ENCODE measurements around the gene ZGPAT. TPM values are rescaled to one million over a fixed set of nuclear protein-coding genes. Genes with fewer than 3 reads are reported as not detected.

The ZGPAT gene
- total and polyA plus RNA-seq, 2 donors = 11.0 to 30.7 TPM

GRCh38 chr20:63685269-63686026, 22.4 kb upstream of the ZGPAT start:
- H3K4me3 ChIP-seq (ENCODE audit: low read depth, low read length) = no peak overlapping the region

GRCh38 chr20:63686094-63686491, 21.7 kb upstream of the ZGPAT start:
- WGBS = 87% methylated on average over 24 of the region's 24 CpGs
- Histone ChIP-seq H3K4me1 (ENCODE audit: insufficient read depth) (no peaks in the 10 kb centered on the region), H3K27ac (ENCODE audit: low read depth) (peak overlapping the region; percentile 48), H3K4me3 (ENCODE audit: low read depth, low read length) (no peak overlapping the region), H3K36me3 (ENCODE audit: insufficient read depth) (no peaks in the 10 kb centered on the region)
- DNase-seq (ENCODE audit: extremely low spot score) = no peak

More at GRCh38 chr20:63685269-63686026, 22.4 kb upstream of the ZGPAT start:
- no peaks in the 10 kb centered on the region for H3K4me1 ChIP-seq (ENCODE audit: insufficient read depth)
- WGBS = 89% methylated on average over 21 of the region's 21 CpGs
- no peak overlapping the region for H3K27ac ChIP-seq (ENCODE audit: low read depth)
- no peaks in the 10 kb centered on the region for H3K36me3 ChIP-seq (ENCODE audit: insufficient read depth)
- DNase-seq (ENCODE audit: extremely low spot score) = no peak

- Histone ChIP-seq H3K27ac (ENCODE audit: low read depth) (peak overlapping the region; percentile 48), H3K4me1 (ENCODE audit: insufficient read depth) (no peaks in the 10 kb centered on the region), H3K36me3 (ENCODE audit: insufficient read depth) (no peaks in the 10 kb centered on the region), H3K4me3 (ENCODE audit: low read depth, low read length) (no peak overlapping the region)
- 40% methylated on average over 45 of the region's 45 CpGs for WGBS
- DNase-seq (ENCODE audit: extremely low spot score) = no peak
Measured at GRCh38 chr20:63686492-63687321, 21.1 kb upstream of the ZGPAT start.

GRCh38 chr20:63687419-63688178, 20.2 kb upstream of the ZGPAT start:
- Histone ChIP-seq H3K4me3 (ENCODE audit: low read depth, low read length) (no peak overlapping the region), H3K36me3 (ENCODE audit: insufficient read depth) (no peaks in the 10 kb centered on the region), H3K27ac (ENCODE audit: low read depth) (no peak overlapping the region), H3K4me1 (ENCODE audit: insufficient read depth) (no peaks in the 10 kb centered on the region)
- WGBS = 88% methylated on average over 29 of the region's 29 CpGs
- DNase-seq (ENCODE audit: extremely low spot score) = no peak

GRCh38 chr20:63688228-63689045, 19.4 kb upstream of the ZGPAT start:
- Histone ChIP-seq H3K36me3 (ENCODE audit: insufficient read depth) (no peaks in the 10 kb centered on the region), H3K4me3 (ENCODE audit: low read depth, low read length) (no peak overlapping the region), H3K4me1 (ENCODE audit: insufficient read depth) (no peaks in the 10 kb centered on the region), H3K27ac (ENCODE audit: low read depth) (no peak overlapping the region)
- DNase-seq (ENCODE audit: extremely low spot score) = no peak
- 80% methylated on average over 31 of the region's 31 CpGs for WGBS

- no peak overlapping the region for H3K4me3 ChIP-seq (ENCODE audit: low read depth, low read length)
- H3K36me3 ChIP-seq (ENCODE audit: insufficient read depth) = no peaks in the 10 kb centered on the region
- no peaks in the 10 kb centered on the region for H3K4me1 ChIP-seq (ENCODE audit: insufficient read depth)
- no peak overlapping the region for H3K27ac ChIP-seq (ENCODE audit: low read depth)
- DNase-seq (ENCODE audit: extremely low spot score) = no peak
- WGBS = 91% methylated on average over 44 of the region's 44 CpGs
Measured at GRCh38 chr20:63689046-63690002, 18.5 kb upstream of the ZGPAT start.

- H3K4me1 ChIP-seq (ENCODE audit: insufficient read depth) = no peaks in the 10 kb centered on the region
Measured at GRCh38 chr20:63690003-63690897, 17.6 kb upstream of the ZGPAT start.

GRCh38 chr20:63690898-63691710, 16.7 kb upstream of the ZGPAT start:
- no peaks in the 10 kb centered on the region for H3K4me1 ChIP-seq (ENCODE audit: insufficient read depth)
- H3K4me3 ChIP-seq (ENCODE audit: low read depth, low read length) = no peak overlapping the region
- DNase-seq (ENCODE audit: extremely low spot score) = no peak
- WGBS = 81% methylated on average over 24 of the region's 24 CpGs
- no peak overlapping the region for H3K27ac ChIP-seq (ENCODE audit: low read depth)
- H3K36me3 ChIP-seq (ENCODE audit: insufficient read depth) = no peaks in the 10 kb centered on the region

More at GRCh38 chr20:63690003-63690897, 17.6 kb upstream of the ZGPAT start:
- no peak overlapping the region for H3K4me3 ChIP-seq (ENCODE audit: low read depth, low read length)
- DNase-seq (ENCODE audit: extremely low spot score) = no peak
- no peaks in the 10 kb centered on the region for H3K36me3 ChIP-seq (ENCODE audit: insufficient read depth)
- 87% methylated on average over 40 of the region's 40 CpGs for WGBS
- no peak overlapping the region for H3K27ac ChIP-seq (ENCODE audit: low read depth)

- no peaks in the 10 kb centered on the region for H3K4me1 ChIP-seq (ENCODE audit: insufficient read depth)
- no peak overlapping the region for H3K27ac ChIP-seq (ENCODE audit: low read depth)
- WGBS = 84% methylated on average over 21 of the region's 21 CpGs
Measured at GRCh38 chr20:63691711-63692435, 16.0 kb upstream of the ZGPAT start.

GRCh38 chr20:63692436-63693082, 15.3 kb upstream of the ZGPAT start:
- Histone ChIP-seq H3K36me3 (ENCODE audit: insufficient read depth) (no peaks in the 10 kb centered on the region), H3K4me3 (ENCODE audit: low read depth, low read length) (no peak overlapping the region), H3K27ac (ENCODE audit: low read depth) (no peak overlapping the region), H3K4me1 (ENCODE audit: insufficient read depth) (no peaks in the 10 kb centered on the region)
- DNase-seq (ENCODE audit: extremely low spot score) = no peak
- 70% methylated on average over 20 of the region's 20 CpGs for WGBS

More at GRCh38 chr20:63691711-63692435, 16.0 kb upstream of the ZGPAT start:
- DNase-seq (ENCODE audit: extremely low spot score) = no peak
- H3K4me3 ChIP-seq (ENCODE audit: low read depth, low read length) = no peak overlapping the region
- no peaks in the 10 kb centered on the region for H3K36me3 ChIP-seq (ENCODE audit: insufficient read depth)
